ENCODE data around the gene SPINK4. TPM values are rescaled to one million over a fixed set of nuclear protein-coding genes. Genes with fewer than 3 reads are reported as not detected.

SPINK4 gene
- polyA plus RNA-seq (2013, experiment 1 of 2): not detected
- not detected for polyA plus RNA-seq (2013, experiment 2 of 2)

GRCh38 chr9:33239921-33240320, at the start of gene SPINK4:
Gene SPINK4 (plus strand): TSS chr9:33240167. CDS start chr9:33240209, 42 bp downstream.
- no peak within 1 kb of the TSS for H3K27ac ChIP-seq (ENCODE audit: low read depth, low read length)
- WGBS: 92% methylated on average over 7 of the region's 7 CpGs
- H3K9ac ChIP-seq (ENCODE audit: low read depth, low read length): no peak within 1 kb of the TSS
- no peaks in the 10 kb centered on the region for H3K4me1 ChIP-seq (ENCODE audit: insufficient read depth, low read length)
- no peaks in the 10 kb centered on the region for H3K9me3 ChIP-seq (ENCODE audit: insufficient read depth, low read depth, low read length)
- no peak within 1 kb of the TSS for H3K4me3 ChIP-seq (ENCODE audit: low read length)
- no peaks in the 10 kb centered on the region for H3K27me3 ChIP-seq (ENCODE audit: insufficient read depth, low read length)
- no peaks in the 10 kb centered on the region for H3K36me3 ChIP-seq (ENCODE audit: insufficient read depth, low read length)

- Histone ChIP-seq H3K4me3 (ENCODE audit: low read length) (no peak overlapping the region), H3K27me3 (ENCODE audit: insufficient read depth, low read length) (no peaks in the 10 kb centered on the region), H3K27ac (ENCODE audit: low read depth, low read length) (no peak overlapping the region), H3K4me1 (ENCODE audit: insufficient read depth, low read length) (no peaks in the 10 kb centered on the region), H3K36me3 (ENCODE audit: insufficient read depth, low read length) (no peaks in the 10 kb centered on the region), H3K9me3 (ENCODE audit: insufficient read depth, low read depth, low read length) (no peaks in the 10 kb centered on the region), H3K9ac (ENCODE audit: low read depth, low read length) (no peak overlapping the region)
- 88% methylated on average over 3 of the region's 3 CpGs for WGBS
Measured at GRCh38 chr9:33192493-33193255, 47.3 kb upstream of the SPINK4 start.

GRCh38 chr9:33193818-33194217, 46.1 kb upstream of the SPINK4 start:
- Histone ChIP-seq H3K27me3 (ENCODE audit: insufficient read depth, low read length) (no peaks in the 10 kb centered on the region), H3K9ac (ENCODE audit: low read depth, low read length) (no peak overlapping the region), H3K27ac (ENCODE audit: low read depth, low read length) (no peak overlapping the region), H3K9me3 (ENCODE audit: insufficient read depth, low read depth, low read length) (no peaks in the 10 kb centered on the region), H3K4me1 (ENCODE audit: insufficient read depth, low read length) (no peaks in the 10 kb centered on the region), H3K36me3 (ENCODE audit: insufficient read depth, low read length) (no peaks in the 10 kb centered on the region), H3K4me3 (ENCODE audit: low read length) (no peak overlapping the region)
- 94% methylated on average over 3 of the region's 3 CpGs for WGBS

- no peak overlapping the region for H3K4me3 ChIP-seq (ENCODE audit: low read length)
- H3K9me3 ChIP-seq (ENCODE audit: insufficient read depth, low read depth, low read length): no peaks in the 10 kb centered on the region
- WGBS: 96% methylated on average over 1 of the region's 1 CpG
- no peaks in the 10 kb centered on the region for H3K4me1 ChIP-seq (ENCODE audit: insufficient read depth, low read length)
- no peak overlapping the region for H3K9ac ChIP-seq (ENCODE audit: low read depth, low read length)
- H3K36me3 ChIP-seq (ENCODE audit: insufficient read depth, low read length): no peaks in the 10 kb centered on the region
- no peak overlapping the region for H3K27ac ChIP-seq (ENCODE audit: low read depth, low read length)
- no peaks in the 10 kb centered on the region for H3K27me3 ChIP-seq (ENCODE audit: insufficient read depth, low read length)
Measured at GRCh38 chr9:33196736-33197135, 43.2 kb upstream of the SPINK4 start.

- Histone ChIP-seq H3K9me3 (ENCODE audit: insufficient read depth, low read depth, low read length) (no peaks in the 10 kb centered on the region), H3K27ac (ENCODE audit: low read depth, low read length) (no peak overlapping the region), H3K4me3 (ENCODE audit: low read length) (no peak overlapping the region), H3K27me3 (ENCODE audit: insufficient read depth, low read length) (no peaks in the 10 kb centered on the region), H3K36me3 (ENCODE audit: insufficient read depth, low read length) (no peaks in the 10 kb centered on the region), H3K4me1 (ENCODE audit: insufficient read depth, low read length) (no peaks in the 10 kb centered on the region), H3K9ac (ENCODE audit: low read depth, low read length) (no peak overlapping the region)
- 79% methylated on average over 5 of the region's 6 CpGs for WGBS
Measured at GRCh38 chr9:33197279-33198152, 42.5 kb upstream of the SPINK4 start.

- Histone ChIP-seq H3K27ac (ENCODE audit: low read depth, low read length) (no peak overlapping the region), H3K36me3 (ENCODE audit: insufficient read depth, low read length) (no peaks in the 10 kb centered on the region), H3K4me1 (ENCODE audit: insufficient read depth, low read length) (no peaks in the 10 kb centered on the region), H3K4me3 (ENCODE audit: low read length) (no peak overlapping the region), H3K9ac (ENCODE audit: low read depth, low read length) (no peak overlapping the region), H3K9me3 (ENCODE audit: insufficient read depth, low read depth, low read length) (no peaks in the 10 kb centered on the region), H3K27me3 (ENCODE audit: insufficient read depth, low read length) (0 out of 2 replicates have a peak, but pooled peaks cover 4% of the 10 kb centered on the region)
- WGBS: 93% methylated on average over 6 of the region's 6 CpGs
Measured at GRCh38 chr9:33198165-33198564, 41.8 kb upstream of the SPINK4 start.

GRCh38 chr9:33202018-33202417, 37.9 kb upstream of the SPINK4 start:
- Histone ChIP-seq H3K4me3 (ENCODE audit: low read length) (no peak overlapping the region), H3K9ac (ENCODE audit: low read depth, low read length) (no peak overlapping the region), H3K36me3 (ENCODE audit: insufficient read depth, low read length) (no peaks in the 10 kb centered on the region), H3K27me3 (ENCODE audit: insufficient read depth, low read length) (0 out of 2 replicates have a peak, but pooled peaks cover 4% of the 10 kb centered on the region), H3K4me1 (ENCODE audit: insufficient read depth, low read length) (no peaks in the 10 kb centered on the region), H3K27ac (ENCODE audit: low read depth, low read length) (no peak overlapping the region), H3K9me3 (ENCODE audit: insufficient read depth, low read depth, low read length) (no peaks in the 10 kb centered on the region)
- WGBS: 90% methylated on average over 1 of the region's 1 CpG

GRCh38 chr9:33202552-33203201, 37.3 kb upstream of the SPINK4 start:
- Histone ChIP-seq H3K9me3 (ENCODE audit: insufficient read depth, low read depth, low read length) (no peaks in the 10 kb centered on the region), H3K9ac (ENCODE audit: low read depth, low read length) (no peak overlapping the region)

GRCh38 chr9:33209394-33209793, 30.6 kb upstream of the SPINK4 start:
- no peak overlapping the region for H3K27ac ChIP-seq (ENCODE audit: low read depth, low read length)
- peaks cover 9% of the 10 kb centered on the region; the same call in 1 of the 2 replicates for H3K4me1 ChIP-seq (ENCODE audit: insufficient read depth, low read length)
- no peaks in the 10 kb centered on the region for H3K9me3 ChIP-seq (ENCODE audit: insufficient read depth, low read depth, low read length)
- no peak overlapping the region for H3K4me3 ChIP-seq (ENCODE audit: low read length)
- no peaks in the 10 kb centered on the region for H3K27me3 ChIP-seq (ENCODE audit: insufficient read depth, low read length)
- H3K36me3 ChIP-seq (ENCODE audit: insufficient read depth, low read length): no peaks in the 10 kb centered on the region
- no peak overlapping the region for H3K9ac ChIP-seq (ENCODE audit: low read depth, low read length)
- 100% methylated on average over 1 of the region's 1 CpG for WGBS

More at GRCh38 chr9:33202552-33203201, 37.3 kb upstream of the SPINK4 start:
- 0 out of 2 replicates have a peak, but pooled peaks cover 4% of the 10 kb centered on the region for H3K27me3 ChIP-seq (ENCODE audit: insufficient read depth, low read length)
- no peaks in the 10 kb centered on the region for H3K4me1 ChIP-seq (ENCODE audit: insufficient read depth, low read length)
- H3K27ac ChIP-seq (ENCODE audit: low read depth, low read length): no peak overlapping the region
- no peak overlapping the region for H3K4me3 ChIP-seq (ENCODE audit: low read length)
- H3K36me3 ChIP-seq (ENCODE audit: insufficient read depth, low read length): no peaks in the 10 kb centered on the region
- WGBS: 72% methylated on average over 11 of the region's 11 CpGs

GRCh38 chr9:33210006-33210715, 29.8 kb upstream of the SPINK4 start:
- Histone ChIP-seq H3K4me3 (ENCODE audit: low read length) (no peak overlapping the region), H3K9ac (ENCODE audit: low read depth, low read length) (no peak overlapping the region), H3K27ac (ENCODE audit: low read depth, low read length) (no peak overlapping the region), H3K36me3 (ENCODE audit: insufficient read depth, low read length) (no peaks in the 10 kb centered on the region), H3K4me1 (ENCODE audit: insufficient read depth, low read length) (peaks cover 9% of the 10 kb centered on the region; the same call in 1 of the 2 replicates), H3K9me3 (ENCODE audit: insufficient read depth, low read depth, low read length) (no peaks in the 10 kb centered on the region), H3K27me3 (ENCODE audit: insufficient read depth, low read length) (no peaks in the 10 kb centered on the region)
- 78% methylated on average over 3 of the region's 4 CpGs for WGBS

Data from HUES64 (cell line).